Vagina (tissue), 2 donors: ENCODE results near the gene ACO1. TPM values are rescaled to one million over a fixed set of nuclear protein-coding genes. Genes with fewer than 3 reads are reported as not detected.

Source experiments
- DNase-seq, 2 donors: peaks; one replicate each; pipeline ENCODE4 v3.0.0-alpha.2; 2017; ENCODE audit errors: extremely low spot score in 2 of 2
- H3K27ac ChIP-seq: fragments of 200-600 bp; sonication (generic); one replicate; pipeline ENCODE4 v1.5.1; 2019
- H3K27me3 ChIP-seq: fragments of 200-600 bp; sonication (generic); one replicate; pipeline ENCODE4 v1.5.1; 2019
- H3K36me3 ChIP-seq, 2 donors: fragments of 200-600 bp; sonication (generic); one replicate each; pipeline ENCODE4 v1.5.1; 2017 to 2019
- H3K4me1 ChIP-seq: fragments of 200-600 bp; sonication (generic); one replicate; pipeline ENCODE4 v1.5.1; 2019
- H3K4me3 ChIP-seq, 2 donors: fragments of 200-600 bp; sonication (generic); 1 replicate in 1 of 2; 2 replicates in 1 of 2; pipeline ENCODE4 v1.5.1; 2016 to 2019
- H3K9me3 ChIP-seq: fragments of 200-600 bp; sonication (generic); one replicate; pipeline ENCODE4 v1.5.1; 2019
- CTCF ChIP-seq, 3 experiments: fragments of 450-650 bp in 2 of 3; fragments of 200-600 bp in 1 of 3; sonication (generic) in 1 of 3; IDR thresholded peaks; one replicate each; pipeline ENCODE4 v1.5.1; 2017 to 2019; ENCODE audit warnings: antibody characterized with exemption in 3 of 3, mild to moderate bottlenecking in 2 of 3, moderate library complexity in 2 of 3
- POLR2A ChIP-seq, 2 donors: fragments of 450-650 bp; IDR thresholded peaks; one replicate each; pipeline ENCODE4 v1.6.1; 2017; ENCODE audit warnings: antibody characterized with exemption in 2 of 2, mild to moderate bottlenecking in 2 of 2, moderate library complexity in 2 of 2
- POLR2AphosphoS5 ChIP-seq, 2 donors: sonication (generic); formaldehyde crosslinking; IDR thresholded peaks; one replicate each; pipeline ENCODE4 v1.9.0; 2017; ENCODE audit warnings: antibody characterized with exemption in 2 of 2, mild to moderate bottlenecking in 2 of 2, low read depth in 1 of 2; ENCODE audit not compliant: insufficient read depth in 1 of 2
- intact Hi-C: fragments of 100-400 bp; cut with DNase I; formaldehyde crosslinking; loops from one replicate; pipeline ENCODE4 v1.15.1; 2023
- total RNA-seq: library from RNA; depleted of rRNA; stranded (reverse); fragments of >200 nt; gene quantifications from one replicate; pipeline ENCODE4 v1.2.3, GENCODE V29; 2016

Gene ACO1
- total RNA-seq, 1 donor from 2014 or later = 23.6 TPM

- Histone ChIP-seq H3K27me3 (no peaks in the 10 kb centered on the region), H3K4me1 (no peaks in the 10 kb centered on the region), H3K27ac (no peak overlapping the region), H3K9me3 (no peaks in the 10 kb centered on the region), H3K36me3 (peaks cover 0 to 26% of the 10 kb centered on the region in 2 donors), H3K4me3 (no peak overlapping the region)
- intact Hi-C loops = no loop called here
- DNase-seq = no peak
- no peak for TF ChIP-seq POLR2AphosphoS5 (IDR thresholded peaks at IDR 0.05; ENCODE audit: insufficient read depth in 1 of 2, low read depth in 1 of 2)
- TF ChIP-seq CTCF (IDR thresholded peaks at IDR 0.05) = no peak
- no peak for TF ChIP-seq POLR2A (IDR thresholded peaks at IDR 0.05)
Measured at GRCh38 chr9:32497921-32498320, 113.5 kb downstream of the ACO1 start.

- no peaks in the 10 kb centered on the region for H3K9me3 ChIP-seq
Measured at GRCh38 chr9:32500768-32501167, 116.3 kb downstream of the ACO1 start.

GRCh38 chr9:32501868-32502267 lies 117.4 kb downstream of the ACO1 start:
- no peak for DNase-seq
- TF ChIP-seq POLR2A (IDR thresholded peaks at IDR 0.05) = no peak
- TF ChIP-seq POLR2AphosphoS5 (IDR thresholded peaks at IDR 0.05; ENCODE audit: insufficient read depth in 1 of 2, low read depth in 1 of 2) = no peak
- no peak for TF ChIP-seq CTCF (IDR thresholded peaks at IDR 0.05)
- Histone ChIP-seq H3K4me1 (no peaks in the 10 kb centered on the region), H3K27me3 (no peaks in the 10 kb centered on the region), H3K36me3 (peaks cover 0 to 13% of the 10 kb centered on the region in 2 donors), H3K4me3 (no peak overlapping the region), H3K9me3 (no peaks in the 10 kb centered on the region), H3K27ac (no peak overlapping the region)
- intact Hi-C loops = no loop called here

More at GRCh38 chr9:32500768-32501167, 116.3 kb downstream of the ACO1 start:
- H3K36me3 ChIP-seq = peaks cover 0 to 22% of the 10 kb centered on the region in 2 donors
- H3K4me3 ChIP-seq = no peak overlapping the region
- no peak for DNase-seq
- no peak for TF ChIP-seq CTCF (IDR thresholded peaks at IDR 0.05)
- TF ChIP-seq POLR2A (IDR thresholded peaks at IDR 0.05) = no peak
- no peak for TF ChIP-seq POLR2AphosphoS5 (IDR thresholded peaks at IDR 0.05; ENCODE audit: insufficient read depth in 1 of 2, low read depth in 1 of 2)
- intact Hi-C loops = no loop called here
- no peak overlapping the region for H3K27ac ChIP-seq
- H3K27me3 ChIP-seq = no peaks in the 10 kb centered on the region
- H3K4me1 ChIP-seq = no peaks in the 10 kb centered on the region

- Histone ChIP-seq H3K27ac (no peak overlapping the region), H3K27me3 (no peaks in the 10 kb centered on the region), H3K36me3 (peaks cover 0 to 11% of the 10 kb centered on the region in 2 donors), H3K4me3 (no peak overlapping the region), H3K4me1 (no peaks in the 10 kb centered on the region), H3K9me3 (no peaks in the 10 kb centered on the region)
- DNase-seq = no peak
- TF ChIP-seq POLR2A (IDR thresholded peaks at IDR 0.05) = no peak
- no peak for TF ChIP-seq CTCF (IDR thresholded peaks at IDR 0.05)
- no peak for TF ChIP-seq POLR2AphosphoS5 (IDR thresholded peaks at IDR 0.05; ENCODE audit: insufficient read depth in 1 of 2, low read depth in 1 of 2)
- intact Hi-C loops = no loop called here
Measured at GRCh38 chr9:32502464-32502863, 118.0 kb downstream of the ACO1 start.

GRCh38 chr9:32503008-32503407 lies 118.6 kb downstream of the ACO1 start:
- intact Hi-C loops = no loop called here
- Histone ChIP-seq H3K27ac (no peak overlapping the region), H3K27me3 (no peaks in the 10 kb centered on the region), H3K36me3 (peaks cover 0 to 11% of the 10 kb centered on the region in 2 donors), H3K4me3 (no peak overlapping the region), H3K9me3 (no peaks in the 10 kb centered on the region), H3K4me1 (no peaks in the 10 kb centered on the region)
- no peak for TF ChIP-seq POLR2AphosphoS5 (IDR thresholded peaks at IDR 0.05; ENCODE audit: insufficient read depth in 1 of 2, low read depth in 1 of 2)
- no peak for DNase-seq

Other genes with a start within 250 kb of the ACO1 start
- gene RIGI, start 141.6 kb downstream of the ACO1 start, total RNA-seq = 11.3 TPM
- gene SMIM27, start 167.7 kb downstream of the ACO1 start, total RNA-seq = not detected
- 18.4 TPM for gene TOPORS, start 167.9 kb downstream of the ACO1 start, total RNA-seq
- 28.0 TPM for gene NDUFB6, start 188.5 kb downstream of the ACO1 start, total RNA-seq